ENCODE results near the gene ECT2L.

DNA sequence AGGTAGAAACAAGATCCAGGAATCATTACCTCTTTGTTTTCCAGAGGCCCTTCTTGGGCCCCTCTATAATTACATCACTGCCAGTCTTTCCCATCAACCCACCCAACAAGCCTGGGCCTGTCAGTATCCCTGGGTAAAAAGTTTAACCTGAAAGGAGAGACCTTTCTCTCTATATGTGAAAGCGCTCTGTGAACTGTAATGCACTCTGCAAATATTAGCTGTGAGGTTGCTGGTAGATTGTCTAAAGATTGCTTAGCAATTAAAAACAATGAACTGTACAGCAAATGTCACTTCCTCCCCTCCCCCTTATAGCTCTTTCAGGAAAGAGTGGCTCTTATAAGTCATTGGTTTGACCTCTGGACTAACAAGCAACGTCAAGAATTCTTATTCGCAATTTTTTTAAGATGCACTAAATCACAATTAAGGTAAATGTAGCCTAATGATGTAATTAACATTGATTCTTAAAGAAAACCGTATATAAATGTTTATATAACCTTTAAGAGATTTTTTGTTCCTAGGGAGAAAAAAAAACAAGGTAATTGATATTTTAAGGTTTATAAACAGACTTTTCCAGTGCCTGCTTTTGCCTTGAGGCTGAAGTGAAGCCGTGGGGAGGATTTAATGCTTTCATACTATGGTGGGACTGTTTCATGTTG, 18.4 kb downstream of the ECT2L start:
- TF ChIP-seq, protein P1, sequence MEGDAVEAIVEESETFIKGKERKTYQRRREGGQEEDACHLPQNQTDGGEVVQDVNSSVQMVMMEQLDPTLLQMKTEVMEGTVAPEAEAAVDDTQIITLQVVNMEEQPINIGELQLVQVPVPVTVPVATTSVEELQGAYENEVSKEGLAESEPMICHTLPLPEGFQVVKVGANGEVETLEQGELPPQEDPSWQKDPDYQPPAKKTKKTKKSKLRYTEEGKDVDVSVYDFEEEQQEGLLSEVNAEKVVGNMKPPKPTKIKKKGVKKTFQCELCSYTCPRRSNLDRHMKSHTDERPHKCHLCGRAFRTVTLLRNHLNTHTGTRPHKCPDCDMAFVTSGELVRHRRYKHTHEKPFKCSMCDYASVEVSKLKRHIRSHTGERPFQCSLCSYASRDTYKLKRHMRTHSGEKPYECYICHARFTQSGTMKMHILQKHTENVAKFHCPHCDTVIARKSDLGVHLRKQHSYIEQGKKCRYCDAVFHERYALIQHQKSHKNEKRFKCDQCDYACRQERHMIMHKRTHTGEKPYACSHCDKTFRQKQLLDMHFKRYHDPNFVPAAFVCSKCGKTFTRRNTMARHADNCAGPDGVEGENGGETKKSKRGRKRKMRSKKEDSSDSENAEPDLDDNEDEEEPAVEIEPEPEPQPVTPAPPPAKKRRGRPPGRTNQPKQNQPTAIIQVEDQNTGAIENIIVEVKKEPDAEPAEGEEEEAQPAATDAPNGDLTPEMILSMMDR (IDR thresholded peaks at IDR 0.05; ENCODE audit: insufficient read depth, low read length, poor library complexity, severe bottlenecking), result no peak
- no peak for TF ChIP-seq EZH2phosphoT487 (conservative IDR thresholded peaks at IDR 0.05; ENCODE audit: low read length)
